Left colon (tissue), 2 donors: Measurements from ENCODE around the gene GALNT9. TPM values are rescaled to one million over a fixed set of nuclear protein-coding genes. Genes with fewer than 3 reads are reported as not detected.
"Not testable (repeated sequence)": the region's sequence is repeated elsewhere in the genome, so short reads cannot be mapped to it uniquely, and the experiment has no call there.

Source experiments
- ATAC-seq: fragments of 200-7000 bp; cut with Tn5 transposase; one replicate; pipeline ENCODE4 v1.9.1; 2020; ENCODE audit warnings: mild to moderate bottlenecking, moderate library complexity
- DNase-seq, 2 donors: peaks; one replicate each; pipeline ENCODE4 v3.0.0-alpha.2; 2020
- intact Hi-C, 2 donors: fragments of 100-400 bp; cut with DNase I in 1 of 2; cut with micrococcal nuclease in 1 of 2; formaldehyde crosslinking; loops; one replicate each; pipeline versions ENCODE4 v1.11.2 to v1.14.0; 2022; cut with DNase I, micrococcal nuclease
- total RNA-seq, 2 donors: library from RNA; stranded (reverse); fragmentation: NEBNext Ultra II Directional; extraction: Animal tissue kit (Norgen Biotek cat#: 25700); gene quantifications; one replicate each; pipeline ENCODE4 v1.2.1, GENCODE V29; 2021
- donor health status: DM: no; HTN: no; CAD: no.
- donor health status: DM: yes; HTN: yes; CAD: no.

GALNT9 gene
- total RNA-seq, 2 donors from 2014 or later = 0.39 TPM; not detected in 1

DNA sequence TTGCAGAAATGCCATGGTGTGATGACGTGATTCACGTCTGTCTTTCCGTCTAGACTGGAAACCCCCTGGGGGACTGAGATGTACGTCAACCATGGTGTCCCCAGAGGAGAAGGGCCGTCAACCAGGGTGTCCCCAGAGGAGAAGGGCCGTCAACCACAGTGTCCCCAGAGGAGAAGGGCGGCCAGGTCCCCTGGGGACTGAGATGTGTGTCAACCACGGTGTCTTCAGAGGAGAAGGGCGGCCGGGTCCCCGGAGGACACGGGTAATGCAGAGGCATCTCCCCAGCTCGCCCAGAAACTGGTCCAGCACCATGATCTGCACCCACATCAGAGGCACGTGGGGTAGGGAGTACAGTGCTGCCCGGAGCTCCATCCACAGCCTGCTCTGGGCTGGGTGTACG is 30.6 kb upstream of the GALNT9 start:
- ATAC-seq (no peak), DNase-seq (no peak)
- intact Hi-C loops = no loop called here

DNA sequence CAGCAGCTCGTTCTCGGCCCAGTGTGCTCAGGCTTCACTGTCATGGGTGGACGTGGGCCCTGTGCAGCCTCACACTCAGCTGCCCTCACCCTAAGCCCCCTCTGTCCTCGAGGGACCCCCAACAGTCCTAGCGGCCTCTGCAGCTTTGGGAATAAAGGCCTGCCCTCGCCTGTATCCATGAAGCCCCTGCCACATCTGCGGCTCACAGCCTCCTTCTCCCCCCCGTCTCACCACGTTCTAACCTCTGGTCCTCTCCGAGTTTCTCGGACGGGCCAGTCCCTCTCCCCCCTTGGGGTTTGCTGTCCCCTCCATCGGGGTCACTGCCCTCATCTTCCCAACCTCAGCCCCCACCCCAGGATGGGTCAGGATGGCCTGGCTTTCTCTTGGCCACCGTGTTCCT is 30.2 kb upstream of the GALNT9 start:
- ATAC-seq (no peak), DNase-seq (no peak)
- intact Hi-C loops = no loop called here

- intact Hi-C loops, DNase-seq, ATAC-seq: not testable (repeated sequence)
Measured at GRCh38 chr12:132358241-132359225, 29.1 kb upstream of the GALNT9 start.

GRCh38 chr12:132357623-132358186 is 28.3 kb upstream of the GALNT9 start:
- ATAC-seq = no peak
- intact Hi-C loops = no loop called here
- no peak for DNase-seq

DNA sequence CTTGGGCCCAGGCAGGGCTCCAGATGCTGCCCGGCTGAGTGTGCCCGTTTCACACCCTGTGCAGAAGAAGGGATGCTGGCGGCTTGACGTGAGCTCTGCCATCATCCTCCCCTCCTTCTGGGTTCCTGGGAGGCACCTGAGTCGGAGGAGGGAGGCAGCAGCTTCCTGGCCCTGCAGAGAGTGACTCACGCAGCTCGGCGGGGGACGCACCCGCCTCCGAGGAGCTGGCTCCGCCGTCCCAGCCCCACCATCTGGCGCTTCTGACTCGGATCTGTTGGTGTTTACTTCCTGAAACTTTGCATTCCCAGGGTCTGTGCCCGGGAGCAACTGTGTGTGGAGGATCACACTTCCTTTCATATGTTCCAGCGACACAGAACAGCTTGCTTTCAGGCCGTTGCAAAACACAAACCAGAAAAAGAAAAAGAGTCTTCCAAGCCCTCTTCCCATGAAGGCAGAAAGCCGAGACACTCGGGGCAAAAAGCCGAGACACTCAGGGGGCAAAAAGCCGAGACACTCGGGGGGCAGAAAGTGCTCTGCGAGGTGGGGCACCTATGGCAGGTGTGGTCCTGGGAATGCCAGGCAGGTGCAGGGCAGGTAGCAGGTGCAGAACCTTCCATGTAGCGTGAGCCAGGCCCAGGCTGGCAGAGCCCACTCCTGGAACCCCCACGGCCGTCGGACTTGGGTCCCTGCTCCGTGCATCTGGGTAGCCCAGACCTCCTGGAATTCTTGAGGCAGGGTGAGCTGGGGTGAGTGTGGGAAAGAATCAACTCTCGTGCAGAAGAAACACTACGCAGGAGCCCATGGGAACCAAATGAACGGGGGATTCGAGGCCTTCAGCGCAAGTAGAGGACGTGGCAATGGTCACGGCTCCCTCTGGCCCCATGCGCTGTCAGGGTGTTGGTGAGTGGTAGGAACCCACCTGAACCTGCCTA is 27.6 kb upstream of the GALNT9 start:
- intact Hi-C loops = no loop called here
- peak; percentile 52 to 54 for DNase-seq
- ATAC-seq = peak; percentile 81

GRCh38 chr12:132355742-132356681 is 26.6 kb upstream of the GALNT9 start:
- intact Hi-C loops = no loop called here
- DNase-seq = no peak
- no peak for ATAC-seq

GRCh38 chr12:132354982-132355680 is 25.7 kb upstream of the GALNT9 start:
- ATAC-seq (no peak), DNase-seq (no peak)
- intact Hi-C loops = no loop called here

DNA sequence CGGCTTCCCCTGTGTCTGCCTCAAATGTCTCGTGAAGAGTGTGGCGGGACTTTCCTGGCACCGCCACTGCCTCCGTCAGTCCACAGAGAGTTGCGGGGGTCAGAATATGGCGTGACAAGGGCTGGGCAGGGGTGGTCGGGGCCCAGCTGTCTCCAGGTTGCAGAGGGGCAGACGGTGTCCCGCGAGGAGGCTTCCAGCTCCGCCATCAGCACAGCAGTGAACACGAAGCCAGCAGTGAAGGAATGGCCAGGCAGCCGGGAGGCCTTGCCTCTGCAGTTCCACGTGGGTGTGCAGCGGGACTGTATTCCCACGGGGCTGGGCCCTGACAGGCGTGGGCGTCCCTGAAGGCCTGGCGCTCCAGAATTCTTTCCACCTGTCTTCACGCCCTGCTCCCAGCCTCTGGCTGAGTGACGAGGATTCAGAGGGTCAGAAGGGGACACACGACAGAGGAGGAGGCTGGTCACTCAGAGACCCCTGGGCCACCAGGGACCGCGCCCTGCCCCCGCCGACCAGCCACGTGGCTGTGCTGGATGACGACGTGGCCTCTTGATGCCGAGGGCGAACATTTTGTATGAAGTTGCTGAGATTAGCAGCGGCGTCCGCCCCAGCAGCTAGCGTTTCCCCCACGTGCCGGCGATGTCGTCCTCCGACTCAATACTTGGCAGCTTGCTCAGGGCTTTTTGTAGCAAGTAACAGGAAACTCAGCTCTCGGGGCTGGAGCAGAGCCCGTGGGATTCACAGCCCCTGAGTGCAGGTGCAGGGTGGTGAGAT is 25.0 kb upstream of the GALNT9 start:
- DNase-seq (no peak), ATAC-seq (no peak)
- intact Hi-C loops = no loop called here

GRCh38 chr12:132353811-132354210 is 24.4 kb upstream of the GALNT9 start:
- no peak for ATAC-seq

GRCh38 chr12:132352896-132353800 is 23.8 kb upstream of the GALNT9 start:
- intact Hi-C loops = no loop called here
- no peak for ATAC-seq
- no peak for DNase-seq

More at GRCh38 chr12:132353811-132354210, 24.4 kb upstream of the GALNT9 start:
- intact Hi-C loops = no loop called here
- no peak for DNase-seq

- intact Hi-C loops = no loop called here
- ATAC-seq = no peak
Measured at GRCh38 chr12:132351751-132352495, 22.5 kb upstream of the GALNT9 start.

DNA sequence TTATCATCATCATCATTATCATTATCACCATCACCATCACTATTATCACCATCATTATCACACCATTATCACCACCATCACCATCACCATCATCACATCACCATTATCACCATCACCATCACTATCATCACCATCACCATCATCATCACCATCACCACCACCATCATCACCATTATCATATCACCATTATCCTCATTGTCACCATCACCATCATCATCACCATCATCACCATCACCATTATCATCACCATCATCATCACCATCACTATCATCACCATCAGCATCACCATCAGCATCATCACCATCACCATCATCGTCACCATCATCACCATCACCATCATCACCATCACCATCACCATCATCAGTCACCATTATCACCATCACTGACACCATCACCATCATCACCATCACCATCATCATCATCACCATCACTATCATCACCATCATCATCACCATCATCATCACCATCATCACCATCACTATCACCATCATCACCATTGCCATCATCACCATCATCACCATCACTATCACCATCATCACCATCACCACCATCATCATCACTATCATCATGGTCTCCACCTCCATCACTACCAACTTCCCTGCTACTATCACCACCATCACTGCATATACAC is 20.2 kb upstream of the GALNT9 start:
- DNase-seq (no peak), ATAC-seq (no peak)
- intact Hi-C loops = no loop called here

More at GRCh38 chr12:132351751-132352495, 22.5 kb upstream of the GALNT9 start:
- no peak for DNase-seq

DNA sequence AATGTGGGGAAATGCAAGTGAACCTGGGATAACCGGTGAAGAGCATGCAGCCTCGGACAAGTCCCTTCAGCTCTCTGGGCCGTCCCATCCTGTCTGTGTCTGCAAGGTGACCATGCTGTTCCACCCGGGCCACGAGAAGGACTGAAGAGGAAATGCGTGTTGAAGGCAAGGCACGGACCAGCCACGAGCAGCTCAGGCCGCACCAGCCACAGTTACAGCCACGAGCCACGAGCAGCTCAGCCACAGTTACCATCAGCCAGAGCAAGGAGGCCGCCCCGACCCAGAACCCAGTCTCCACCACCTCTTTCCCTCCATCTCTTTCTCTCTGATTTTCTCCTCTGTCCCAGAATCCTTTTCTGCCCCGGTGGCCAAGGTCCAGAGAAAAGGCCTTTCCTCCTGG is 18.8 kb upstream of the GALNT9 start:
- no peak for ATAC-seq
- intact Hi-C loops = no loop called here
- DNase-seq = no peak

DNA sequence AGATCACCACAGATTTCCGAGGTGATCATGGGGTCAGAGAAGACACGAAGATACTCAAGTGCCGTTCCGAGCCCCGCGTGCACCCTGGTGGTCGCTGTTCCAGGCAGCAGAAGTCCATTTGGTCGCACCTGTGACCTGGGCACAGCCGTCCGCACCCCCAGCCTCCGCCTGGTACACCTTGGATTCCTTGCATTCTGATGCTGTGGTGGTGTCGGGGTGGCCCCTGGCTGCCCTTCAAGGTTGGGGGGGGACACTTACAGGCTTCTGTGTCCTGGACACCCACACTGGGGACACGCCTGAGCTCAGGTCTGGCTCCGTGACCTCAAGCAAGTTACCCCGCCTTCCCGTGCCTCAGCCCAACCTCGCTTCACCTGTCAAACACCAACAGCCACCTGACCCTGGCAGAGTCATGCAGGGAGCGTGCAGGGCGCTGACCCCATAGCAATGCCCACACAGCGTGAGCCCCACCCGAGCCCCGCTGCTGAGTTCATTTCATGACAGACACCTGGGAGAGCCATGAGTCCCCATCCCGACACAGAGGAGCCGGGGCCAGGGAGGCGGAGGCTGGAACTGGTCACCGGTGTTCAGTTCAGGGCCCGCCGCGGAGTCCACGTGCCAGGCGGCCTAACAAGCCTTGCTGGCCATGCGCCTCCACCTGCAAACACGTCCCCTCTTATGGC is 17.9 kb upstream of the GALNT9 start:
- intact Hi-C loops = no loop called here
- no peak for ATAC-seq
- DNase-seq = no peak
